NCI-H524 treated with DMSO at 0.1 percent for 48 hours (cell line): ENCODE measurements around the gene HAUS3.
"Not testable (repeated sequence)": the region's sequence is repeated elsewhere in the genome, so short reads cannot be mapped to it uniquely, and the experiment has no call there.

Source experiments
- DNase-seq: peaks from one replicate; lab custom pipeline; 2025; lab: John Stamatoyannopoulos, UW

Gene HAUS3

GRCh38 chr4:2275044-2275397 is 33.1 kb upstream of the HAUS3 start:
- not testable (repeated sequence) for DNase-seq

GRCh38 chr4:2274320-2275043 is 32.6 kb upstream of the HAUS3 start:
- DNase-seq: no peak

GRCh38 chr4:2273657-2274319 is 31.9 kb upstream of the HAUS3 start:
- DNase-seq: no peak

GRCh38 chr4:2273221-2273620 is 31.3 kb upstream of the HAUS3 start:
- DNase-seq: no peak

- DNase-seq: no peak
These were observed 30.9 kb upstream of the HAUS3 start for GRCh38 chr4:2272828-2273120.

- no peak for DNase-seq
These were observed 30.3 kb upstream of the HAUS3 start for GRCh38 chr4:2272026-2272827.

GRCh38 chr4:2271279-2272025 is 29.5 kb upstream of the HAUS3 start:
- no peak for DNase-seq

GRCh38 chr4:2270341-2271165 is 28.6 kb upstream of the HAUS3 start:
- DNase-seq: no peak

- DNase-seq: no peak
These were observed 27.8 kb upstream of the HAUS3 start for GRCh38 chr4:2269618-2270163.

- DNase-seq: no peak
These were observed 27.2 kb upstream of the HAUS3 start for GRCh38 chr4:2269206-2269531.

GRCh38 chr4:2268357-2269205 is 26.7 kb upstream of the HAUS3 start:
- no peak for DNase-seq

- no peak for DNase-seq
These were observed 25.9 kb upstream of the HAUS3 start for GRCh38 chr4:2267841-2268240.

GRCh38 chr4:2267320-2267811 is 25.4 kb upstream of the HAUS3 start:
- no peak for DNase-seq

- DNase-seq: no peak
These were observed 24.9 kb upstream of the HAUS3 start for GRCh38 chr4:2266821-2267220.

GRCh38 chr4:2266181-2266580 is 24.3 kb upstream of the HAUS3 start:
- DNase-seq: no peak

GRCh38 chr4:2265113-2266110 is 23.5 kb upstream of the HAUS3 start:
- no peak for DNase-seq

GRCh38 chr4:2264481-2265041 is 22.6 kb upstream of the HAUS3 start:
- no peak for DNase-seq

- DNase-seq: no peak
These were observed 22.0 kb upstream of the HAUS3 start for GRCh38 chr4:2263926-2264321.

- DNase-seq: no peak
These were observed 21.0 kb upstream of the HAUS3 start for GRCh38 chr4:2262944-2263250.
